HUES6 (cell line): ENCODE data around the gene CCSER1.
"Not testable (repeated sequence)": the region's sequence is repeated elsewhere in the genome, so short reads cannot be mapped to it uniquely, and the experiment has no call there.

Source experiments
- H3K27ac ChIP-seq: 2 replicates; pipeline ENCODE4 v1.7.0; 2013; ENCODE audit warnings: low read depth, mild to moderate bottlenecking, low read length, inconsistent platforms
- H3K27me3 ChIP-seq: 2 replicates; pipeline ENCODE4 v1.6.1; 2013; ENCODE audit warnings: low read length; ENCODE audit not compliant: control insufficient read depth, insufficient read depth
- H3K36me3 ChIP-seq: 2 replicates; pipeline ENCODE4 v1.6.1; 2013; ENCODE audit warnings: low read length; ENCODE audit not compliant: control insufficient read depth, insufficient read depth
- H3K4me1 ChIP-seq: 2 replicates; pipeline ENCODE4 v1.6.1; 2013; ENCODE audit warnings: low read length; ENCODE audit not compliant: control insufficient read depth, insufficient read depth
- H3K4me3 ChIP-seq: 2 replicates; pipeline ENCODE4 v1.5.1; 2013; ENCODE audit warnings: low read depth, low read length
- H3K9ac ChIP-seq: one replicate; pipeline ENCODE4 v1.6.1; 2013; ENCODE audit warnings: mild to moderate bottlenecking, low read length
- H3K9me3 ChIP-seq: 2 replicates; pipeline ENCODE4 v1.6.1; 2013; ENCODE audit warnings: low read depth, low read length; ENCODE audit not compliant: control insufficient read depth, insufficient read depth

The CCSER1 gene

DNA sequence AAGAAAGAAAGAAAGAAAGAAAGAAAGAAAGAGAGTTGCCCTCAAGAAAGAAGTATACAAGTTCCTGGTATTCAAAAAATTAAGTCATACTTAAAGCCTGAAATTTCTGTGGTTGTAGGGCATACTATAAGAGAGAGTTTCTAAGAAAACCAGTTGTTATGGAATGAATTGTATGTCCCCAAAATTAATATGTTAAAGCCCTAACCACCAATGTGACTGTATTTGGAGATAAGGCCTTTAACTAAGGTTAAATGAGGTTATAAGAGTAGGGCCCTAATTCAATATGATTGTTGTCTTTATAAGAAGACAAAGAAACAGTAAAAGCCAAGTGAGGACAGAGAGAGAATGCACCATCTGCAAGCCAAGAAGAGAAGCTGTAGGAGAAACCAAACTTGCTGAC lies 521.1 kb downstream of the CCSER1 start:
- Histone ChIP-seq H3K9me3 (no peaks in the 10 kb centered on the region), H3K4me1 (no peaks in the 10 kb centered on the region), H3K27ac (no peak overlapping the region)

DNA sequence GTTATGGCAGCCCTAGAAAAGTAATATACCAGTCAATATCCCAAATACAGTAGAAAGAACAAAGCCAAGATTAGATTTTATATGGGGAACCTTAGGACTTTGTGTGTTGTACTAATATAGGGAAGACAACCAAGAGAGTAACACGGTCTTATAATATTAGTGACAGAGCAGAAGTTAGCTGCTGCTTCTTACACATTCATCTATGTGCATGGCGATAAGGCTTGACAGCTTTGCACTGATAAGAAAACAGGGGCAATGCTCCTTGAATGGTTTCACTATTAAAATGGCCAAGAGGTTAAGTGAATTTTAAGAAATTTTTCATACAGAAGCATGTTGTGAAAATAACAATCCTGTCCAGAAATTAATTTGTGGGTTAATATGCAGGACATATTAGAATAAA lies 521.6 kb downstream of the CCSER1 start:
- Histone ChIP-seq H3K4me3 (no peak overlapping the region), H3K27me3 (no peaks in the 10 kb centered on the region), H3K36me3 (no peaks in the 10 kb centered on the region), H3K4me1 (no peaks in the 10 kb centered on the region), H3K9ac (no peak overlapping the region), H3K27ac (no peak overlapping the region), H3K9me3 (no peaks in the 10 kb centered on the region)

More for the DNA sequence above, 521.1 kb downstream of the CCSER1 start:
- H3K4me3 ChIP-seq, result no peak overlapping the region
- no peaks in the 10 kb centered on the region for H3K27me3 ChIP-seq
- H3K36me3 ChIP-seq, result no peaks in the 10 kb centered on the region
- H3K9ac ChIP-seq, result no peak overlapping the region

DNA sequence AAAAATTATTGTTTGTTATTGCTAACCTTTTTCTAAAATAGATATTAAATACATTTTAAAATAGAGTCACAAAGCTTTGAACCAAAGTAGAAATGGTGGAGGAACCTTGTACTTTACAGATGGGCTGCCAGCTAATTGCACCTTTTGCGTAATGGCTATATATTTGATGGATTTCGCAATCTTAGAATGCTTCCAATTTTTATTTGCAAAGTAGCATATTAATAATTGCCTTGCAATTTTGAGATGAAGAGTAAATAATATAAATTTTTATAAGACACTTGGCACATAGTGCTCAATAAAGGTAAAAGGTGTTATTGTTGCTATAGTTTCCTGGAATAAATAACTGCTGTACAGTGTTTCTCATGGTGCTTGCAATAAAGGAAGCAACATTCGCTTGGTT lies 533.5 kb downstream of the CCSER1 start:
- Histone ChIP-seq H3K4me1 (no peaks in the 10 kb centered on the region), H3K9ac (no peak overlapping the region), H3K4me3 (no peak overlapping the region), H3K9me3 (0 out of 2 replicates have a peak, but pooled peaks cover 3% of the 10 kb centered on the region), H3K36me3 (no peaks in the 10 kb centered on the region), H3K27ac (no peak overlapping the region), H3K27me3 (no peaks in the 10 kb centered on the region)

DNA sequence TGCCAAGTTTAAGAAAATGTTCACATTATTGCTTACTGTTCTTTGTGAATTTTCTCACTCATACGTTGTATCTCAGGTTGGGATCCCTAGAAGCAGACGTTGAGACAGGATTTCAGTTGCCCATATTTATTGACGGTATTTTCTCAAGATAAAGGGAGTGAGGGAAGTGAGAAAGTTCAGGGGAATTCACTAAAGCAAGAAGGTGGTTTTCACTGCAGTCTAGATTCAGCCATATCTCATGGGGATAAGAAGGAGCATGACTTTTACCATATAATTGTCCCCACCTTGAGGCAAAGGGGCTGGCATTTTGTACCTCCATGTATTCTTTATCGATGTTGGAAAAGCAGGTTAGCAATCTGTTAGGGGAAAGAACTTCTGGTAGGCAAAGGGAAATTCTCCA lies 543.0 kb downstream of the CCSER1 start:
- Histone ChIP-seq H3K9ac (no peak overlapping the region), H3K36me3 (no peaks in the 10 kb centered on the region), H3K9me3 (0 out of 2 replicates have a peak, but pooled peaks cover 7% of the 10 kb centered on the region), H3K27ac (no peak overlapping the region), H3K27me3 (no peaks in the 10 kb centered on the region), H3K4me3 (no peak overlapping the region), H3K4me1 (no peaks in the 10 kb centered on the region)

DNA sequence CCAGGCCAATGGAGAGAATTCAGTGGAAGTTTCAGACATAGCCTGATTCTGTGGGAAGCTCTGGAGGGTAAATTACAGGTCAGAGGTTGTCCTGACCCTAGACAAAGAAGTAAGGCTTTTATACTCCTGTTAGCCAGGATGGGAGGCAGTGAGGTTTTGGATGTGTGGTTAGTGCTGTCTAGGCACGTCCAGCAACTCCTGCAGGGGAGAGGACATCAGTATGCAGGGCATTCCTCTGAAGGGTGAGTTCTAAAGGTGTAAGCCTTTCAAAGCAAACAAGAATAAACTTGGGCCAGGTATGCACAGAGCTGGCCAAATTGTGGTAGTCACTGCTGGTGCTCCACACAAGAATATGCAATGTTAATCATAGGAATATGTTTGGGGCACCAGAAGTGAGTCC lies 562.5 kb downstream of the CCSER1 start:
- no peak overlapping the region for H3K4me3 ChIP-seq
- no peaks in the 10 kb centered on the region for H3K4me1 ChIP-seq
- no peak overlapping the region for H3K9ac ChIP-seq
- no peaks in the 10 kb centered on the region for H3K27me3 ChIP-seq
- no peak overlapping the region for H3K27ac ChIP-seq
- no peaks in the 10 kb centered on the region for H3K9me3 ChIP-seq
- H3K36me3 ChIP-seq, result no peaks in the 10 kb centered on the region

DNA sequence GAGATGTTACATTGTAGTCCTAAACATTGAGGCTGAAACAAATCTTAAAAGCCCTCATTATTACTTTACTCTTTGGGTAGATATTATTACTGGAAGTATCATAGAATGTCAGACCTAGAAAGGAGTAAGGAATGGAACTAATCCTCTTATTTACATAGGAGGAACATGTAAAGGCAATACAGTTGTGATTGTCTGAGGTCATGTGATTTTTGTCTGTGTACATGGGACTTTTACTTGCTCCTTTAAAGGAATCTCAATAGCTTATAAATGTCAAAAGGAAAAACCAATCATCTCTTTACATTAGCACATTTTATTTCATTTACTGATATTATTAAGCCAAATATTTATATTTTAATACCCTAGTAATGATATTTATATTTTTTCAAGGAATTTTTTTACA lies 568.2 kb downstream of the CCSER1 start:
- H3K4me1 ChIP-seq, result no peaks in the 10 kb centered on the region; the same call in 1 of the 2 replicates
- H3K27ac ChIP-seq, result no peak overlapping the region
- no peak overlapping the region for H3K4me3 ChIP-seq
- H3K36me3 ChIP-seq, result no peaks in the 10 kb centered on the region
- no peaks in the 10 kb centered on the region for H3K27me3 ChIP-seq
- no peaks in the 10 kb centered on the region for H3K9me3 ChIP-seq
- no peak overlapping the region for H3K9ac ChIP-seq

DNA sequence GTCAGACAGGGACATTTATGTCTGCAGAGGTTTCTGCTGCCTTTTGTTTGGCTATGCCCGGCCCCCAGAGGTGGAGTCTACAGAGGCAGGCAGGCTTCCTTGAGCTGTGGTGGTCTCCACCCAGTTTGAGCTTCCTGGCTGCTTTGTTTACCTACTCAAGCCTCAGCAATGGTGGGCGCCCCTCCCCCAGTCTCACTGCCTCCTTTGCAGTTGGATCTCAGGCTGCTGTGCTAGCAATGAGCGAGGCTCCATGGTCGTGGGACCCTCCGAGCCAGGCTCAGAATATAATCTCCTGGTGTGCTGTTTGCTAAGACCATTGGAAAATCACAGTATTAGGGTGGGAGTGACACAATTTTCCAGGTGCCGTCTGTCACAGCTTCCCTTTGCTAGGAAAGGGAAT lies 578.3 kb downstream of the CCSER1 start:
- not testable (repeated sequence) for H3K27me3 ChIP-seq, H3K4me3 ChIP-seq, H3K9ac ChIP-seq, H3K9me3 ChIP-seq, H3K36me3 ChIP-seq, H3K4me1 ChIP-seq, H3K27ac ChIP-seq

DNA sequence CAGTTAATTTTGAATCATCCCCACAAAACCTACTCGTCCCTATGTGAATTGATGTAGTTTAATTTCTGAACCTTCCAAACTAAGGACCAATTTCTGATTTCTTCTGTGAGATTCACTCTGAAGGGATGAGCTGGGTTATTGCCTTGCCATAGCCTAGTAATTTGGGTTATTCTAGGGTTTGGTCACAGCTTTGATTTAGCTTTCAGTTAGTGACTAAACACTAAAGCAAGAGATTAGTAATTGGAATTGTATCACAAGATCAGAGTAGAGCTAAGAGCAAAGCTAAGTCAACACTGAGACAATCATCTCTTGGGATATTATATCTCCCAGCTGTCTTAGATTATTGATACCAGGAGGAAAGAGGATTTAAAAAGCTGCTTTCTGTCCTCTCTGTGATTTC lies 588.0 kb downstream of the CCSER1 start:
- Histone ChIP-seq H3K4me3 (no peak overlapping the region), H3K27me3 (no peaks in the 10 kb centered on the region), H3K27ac (no peak overlapping the region), H3K36me3 (no peaks in the 10 kb centered on the region), H3K9ac (no peak overlapping the region), H3K9me3 (no peaks in the 10 kb centered on the region), H3K4me1 (no peaks in the 10 kb centered on the region)

DNA sequence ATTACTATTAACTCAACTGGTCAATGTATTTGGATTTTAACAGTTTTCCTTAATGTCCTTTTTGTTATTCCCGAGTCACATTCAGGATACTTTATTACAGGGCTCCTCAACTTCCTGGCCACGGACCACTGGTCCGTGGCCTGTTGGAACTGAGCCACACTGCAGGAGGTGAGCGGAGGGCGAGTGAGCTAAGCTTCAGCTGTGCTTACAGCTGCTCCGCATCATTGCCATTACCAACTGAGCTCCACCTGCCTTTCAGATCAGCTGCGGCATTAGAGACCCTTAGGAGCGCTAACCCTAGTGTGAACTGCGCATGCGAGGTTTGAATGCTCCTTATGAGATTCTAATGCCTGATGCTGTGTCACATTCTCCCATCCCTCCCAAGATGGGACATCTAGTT lies 591.7 kb downstream of the CCSER1 start:
- no peaks in the 10 kb centered on the region for H3K4me1 ChIP-seq
- no peaks in the 10 kb centered on the region for H3K27me3 ChIP-seq
- H3K9ac ChIP-seq, result no peak overlapping the region
- no peaks in the 10 kb centered on the region for H3K36me3 ChIP-seq
- H3K27ac ChIP-seq, result no peak overlapping the region
- H3K4me3 ChIP-seq, result no peak overlapping the region
- H3K9me3 ChIP-seq, result no peaks in the 10 kb centered on the region

DNA sequence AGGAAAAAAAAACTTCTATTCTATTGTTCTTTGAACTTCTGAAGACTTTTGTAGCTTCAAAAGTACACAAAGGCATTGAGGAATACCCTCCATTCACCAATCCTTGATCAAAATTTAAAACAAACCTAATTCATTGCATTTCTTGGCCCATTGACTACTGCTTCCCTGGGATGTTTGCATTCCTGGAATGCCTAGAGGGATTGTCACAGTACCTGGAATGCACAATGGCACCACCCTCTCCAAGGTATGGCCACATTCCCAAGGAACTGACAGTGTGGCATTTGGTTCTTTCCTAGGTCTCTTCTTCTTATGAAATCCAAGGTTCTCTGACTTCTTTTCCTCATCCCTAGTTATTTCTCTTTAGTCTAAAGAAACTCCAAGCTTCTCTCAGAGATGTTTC lies 600.7 kb downstream of the CCSER1 start:
- H3K27ac ChIP-seq, result peak overlapping the region; percentile 58; the same call in 1 of the 2 replicates
- peaks cover 17% of the 10 kb centered on the region for H3K4me1 ChIP-seq
- no peaks in the 10 kb centered on the region for H3K27me3 ChIP-seq
- H3K9ac ChIP-seq, result no peak overlapping the region
- H3K36me3 ChIP-seq, result no peaks in the 10 kb centered on the region
- no peak overlapping the region for H3K4me3 ChIP-seq
- H3K9me3 ChIP-seq, result no peaks in the 10 kb centered on the region

DNA sequence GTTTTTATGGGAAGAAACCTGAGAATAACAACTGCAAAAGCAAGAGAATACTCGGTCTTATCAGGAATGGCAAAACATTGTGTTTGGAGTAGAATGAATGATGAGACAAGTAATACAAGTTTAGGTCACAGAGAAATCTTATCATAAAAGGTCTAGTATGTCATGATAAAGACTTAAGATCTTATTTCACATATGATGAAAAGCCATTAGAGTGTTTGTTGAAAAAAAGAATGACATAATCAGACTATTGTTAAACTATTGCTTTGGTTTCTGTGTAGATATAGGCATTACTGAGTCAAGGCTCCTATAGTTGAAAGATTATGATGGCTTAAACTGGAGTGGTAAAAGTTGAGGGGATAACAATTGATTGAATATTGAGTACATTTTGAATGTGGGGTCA lies 603.6 kb downstream of the CCSER1 start:
- H3K4me1 ChIP-seq, result peaks cover 17% of the 10 kb centered on the region
- H3K9me3 ChIP-seq, result no peaks in the 10 kb centered on the region
- no peaks in the 10 kb centered on the region for H3K27me3 ChIP-seq
- H3K27ac ChIP-seq, result no peak overlapping the region
- H3K36me3 ChIP-seq, result no peaks in the 10 kb centered on the region
- H3K4me3 ChIP-seq, result no peak overlapping the region
- no peak overlapping the region for H3K9ac ChIP-seq

DNA sequence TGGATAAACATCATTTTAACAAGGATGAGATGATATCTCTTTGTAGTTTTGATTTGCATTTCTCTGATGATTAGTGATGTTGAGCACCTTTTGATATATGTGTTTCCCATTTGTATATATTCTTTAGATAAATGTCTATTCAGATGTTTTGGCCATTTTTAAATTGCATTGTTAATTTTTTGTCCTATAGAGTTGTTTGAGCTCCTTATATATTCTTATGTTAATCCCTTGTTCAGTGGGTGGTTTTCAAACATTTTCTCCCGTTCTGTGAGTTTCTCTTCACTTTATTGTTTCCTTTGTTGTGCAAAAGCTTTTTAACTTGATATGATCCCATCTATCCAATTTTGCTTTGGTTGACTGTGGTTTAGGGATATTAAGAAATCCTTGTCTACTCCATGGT lies 606.0 kb downstream of the CCSER1 start:
- H3K27me3 ChIP-seq, result no peaks in the 10 kb centered on the region
- no peak overlapping the region for H3K4me3 ChIP-seq
- H3K9me3 ChIP-seq, result no peaks in the 10 kb centered on the region
- H3K36me3 ChIP-seq, result no peaks in the 10 kb centered on the region
- peaks cover 4% of the 10 kb centered on the region for H3K4me1 ChIP-seq
- H3K9ac ChIP-seq, result no peak overlapping the region
- no peak overlapping the region for H3K27ac ChIP-seq
